DOHH2 (cell line): ENCODE measurements around the gene PRDM2.

Experiments used
- EZH2phosphoT487 ChIP-seq: fragments of 200-600 bp; sonication (generic); IDR thresholded peaks from 2 replicates; pipeline ENCODE4 v1.6.1; 2017; ENCODE audit warnings: borderline replicate concordance, mild to moderate bottlenecking, antibody characterized with exemption, low read length, moderate library complexity, mixed read lengths
- TF ChIP-seq, protein P1 (sequence below): fragments of 200-600 bp; sonication (generic); IDR thresholded peaks from one replicate; pipeline ENCODE4 v1.5.1; 2014; ENCODE audit warnings: antibody characterized with exemption, mild to moderate bottlenecking, low read depth, low read length; ENCODE audit not compliant: poor library complexity, severe bottlenecking

DNA sequence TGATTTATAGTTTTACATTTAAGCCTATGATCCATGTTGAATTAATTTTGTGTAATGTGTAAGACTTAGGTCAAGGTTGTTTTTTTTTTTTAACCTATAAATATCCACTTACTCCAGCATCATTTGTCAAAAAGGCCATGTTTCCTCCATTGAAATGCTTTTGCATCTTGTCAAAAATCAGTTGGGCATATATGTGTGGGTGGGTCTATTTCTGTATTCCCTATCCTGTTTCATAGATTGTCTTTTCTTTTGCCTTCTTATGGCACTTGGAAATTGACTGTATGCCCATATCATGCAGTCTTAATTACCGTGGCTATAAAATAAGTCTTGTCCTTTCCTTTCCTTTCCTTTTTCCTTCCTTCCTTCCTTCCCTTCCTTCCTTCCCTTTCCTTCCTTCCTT lies 138.2 kb downstream of the PRDM2 start:
- TF ChIP-seq, protein P1, sequence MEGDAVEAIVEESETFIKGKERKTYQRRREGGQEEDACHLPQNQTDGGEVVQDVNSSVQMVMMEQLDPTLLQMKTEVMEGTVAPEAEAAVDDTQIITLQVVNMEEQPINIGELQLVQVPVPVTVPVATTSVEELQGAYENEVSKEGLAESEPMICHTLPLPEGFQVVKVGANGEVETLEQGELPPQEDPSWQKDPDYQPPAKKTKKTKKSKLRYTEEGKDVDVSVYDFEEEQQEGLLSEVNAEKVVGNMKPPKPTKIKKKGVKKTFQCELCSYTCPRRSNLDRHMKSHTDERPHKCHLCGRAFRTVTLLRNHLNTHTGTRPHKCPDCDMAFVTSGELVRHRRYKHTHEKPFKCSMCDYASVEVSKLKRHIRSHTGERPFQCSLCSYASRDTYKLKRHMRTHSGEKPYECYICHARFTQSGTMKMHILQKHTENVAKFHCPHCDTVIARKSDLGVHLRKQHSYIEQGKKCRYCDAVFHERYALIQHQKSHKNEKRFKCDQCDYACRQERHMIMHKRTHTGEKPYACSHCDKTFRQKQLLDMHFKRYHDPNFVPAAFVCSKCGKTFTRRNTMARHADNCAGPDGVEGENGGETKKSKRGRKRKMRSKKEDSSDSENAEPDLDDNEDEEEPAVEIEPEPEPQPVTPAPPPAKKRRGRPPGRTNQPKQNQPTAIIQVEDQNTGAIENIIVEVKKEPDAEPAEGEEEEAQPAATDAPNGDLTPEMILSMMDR = no peak
- TF ChIP-seq EZH2phosphoT487 = no peak
